Stomach (tissue), 9 donors: ENCODE data around the gene SEMA4D. TPM values are rescaled to one million over a fixed set of nuclear protein-coding genes. Genes with fewer than 3 reads are reported as not detected.

ENCODE experiments used
- DNase-seq, 2 donors: peaks; one replicate each; pipeline versions ENCODE4 v3.0.0 to v3.0.0-alpha.2; 2013 to 2019
- H3K27ac ChIP-seq, 5 donors: fragments of 200-600 bp in 4 of 5; sonication (generic) in 4 of 5; one replicate each; pipeline ENCODE4 v1.5.1; 2013 to 2019; ENCODE audit warnings: mild to moderate bottlenecking in 1 of 5, moderate library complexity in 1 of 5
- H3K27me3 ChIP-seq, 3 donors: fragments of 200-600 bp; sonication (generic); one replicate each; pipeline ENCODE4 v1.5.1; 2017 to 2019; ENCODE audit warnings: mixed run types in 1 of 3
- H3K36me3 ChIP-seq, 4 donors: fragments of 200-600 bp; sonication (generic); 1 replicate in 3 of 4; 2 replicates in 1 of 4; pipeline ENCODE4 v1.5.1; 2016 to 2019
- H3K4me1 ChIP-seq, 4 donors: fragments of 200-600 bp; sonication (generic); one replicate each; pipeline ENCODE4 v1.5.1; 2016 to 2019
- H3K4me3 ChIP-seq, 4 donors: fragments of 200-600 bp; sonication (generic) in 3 of 4; one replicate each; pipeline ENCODE4 v1.5.1; 2016 to 2019; ENCODE audit warnings: mild to moderate bottlenecking in 1 of 4
- H3K9me3 ChIP-seq, 4 donors: fragments of 200-600 bp; sonication (generic); one replicate each; pipeline ENCODE4 v1.5.1; 2016 to 2019
- EP300 ChIP-seq: sonication (generic); formaldehyde crosslinking; IDR thresholded peaks from one replicate; pipeline ENCODE4 v1.6.1; 2017; ENCODE audit warnings: antibody characterized with exemption
- POLR2A ChIP-seq, 4 donors: fragments of 450-650 bp; IDR thresholded peaks; one replicate each; pipeline ENCODE4 v1.6.1; 2016; ENCODE audit warnings: antibody characterized with exemption in 4 of 4, control low read depth in 2 of 4, mild to moderate bottlenecking in 1 of 4, moderate library complexity in 1 of 4
- POLR2AphosphoS5 ChIP-seq, 3 donors: sonication (generic); formaldehyde crosslinking; IDR thresholded peaks; one replicate each; pipeline ENCODE4 v1.6.1; 2016; ENCODE audit warnings: antibody characterized with exemption in 3 of 3
- WGBS, 5 donors: extraction: QIAGEN DNeasy Blood & Tissue Kit in 3 of 5; methylation state at CpG; one replicate each; pipeline versions ENCODE4 v1.1.5 to v1.1.7; 2013 to 2018; 5-methylcytosine and 5-hydroxymethylcytosine counted together
- intact Hi-C: fragments of 100-400 bp; cut with DNase I; formaldehyde crosslinking; loops from one replicate; pipeline ENCODE4 v1.15.1; 2023; ENCODE audit warnings: low total_unique reads
- polyA plus RNA-seq, 3 donors: library from polyadenylated mRNA; stranded (reverse); fragments of 200-250 nt; gene quantifications; one replicate each; pipeline ENCODE4 v1.2.3, GENCODE V29; 2013
- total RNA-seq, 5 donors: library from RNA; depleted of rRNA; stranded (reverse); fragments of >200 nt; gene quantifications; one replicate each; pipeline versions ENCODE4 v1.1.0 to v1.2.3, GENCODE V29; 2014 to 2016
- TF ChIP-seq, protein P1 (sequence below), 7 experiments: fragments of 450-650 bp in 4 of 7; fragments of 200-600 bp in 3 of 7; sonication (generic) in 3 of 7; IDR thresholded peaks; one replicate each; pipeline ENCODE4 v1.5.1; 2016 to 2019; ENCODE audit warnings: antibody characterized with exemption in 7 of 7, control low read depth in 2 of 7, mild to moderate bottlenecking in 1 of 7
- donor health status: healthy with polysubstance abuse.
- donor health status: Bipolar disorder and iron deficiency.
- donor health status: healthy.

Gene SEMA4D
- total and polyA plus RNA-seq, 8 donors: 4.9 to 43.3 (median 12.5) TPM

DNA sequence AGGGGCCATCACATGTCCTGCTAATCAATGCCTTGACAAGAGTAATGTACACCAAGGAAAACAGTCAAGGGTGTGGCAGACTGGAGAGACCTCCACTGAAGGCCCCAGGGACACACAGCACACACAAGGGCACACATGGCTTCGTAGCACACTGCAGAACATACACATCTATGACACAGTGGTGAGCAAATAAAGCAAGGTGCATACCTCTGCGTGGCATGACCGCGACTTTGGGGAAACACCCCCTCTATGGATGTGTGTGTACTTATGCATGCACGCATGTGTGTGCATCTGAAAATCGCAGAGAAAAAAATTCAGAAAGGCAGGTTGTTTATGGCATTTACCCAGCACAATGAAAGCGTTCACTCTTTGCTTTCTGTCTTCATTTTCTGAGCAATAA is 20.5 kb downstream of the SEMA4D start:
- TF ChIP-seq, protein P1, sequence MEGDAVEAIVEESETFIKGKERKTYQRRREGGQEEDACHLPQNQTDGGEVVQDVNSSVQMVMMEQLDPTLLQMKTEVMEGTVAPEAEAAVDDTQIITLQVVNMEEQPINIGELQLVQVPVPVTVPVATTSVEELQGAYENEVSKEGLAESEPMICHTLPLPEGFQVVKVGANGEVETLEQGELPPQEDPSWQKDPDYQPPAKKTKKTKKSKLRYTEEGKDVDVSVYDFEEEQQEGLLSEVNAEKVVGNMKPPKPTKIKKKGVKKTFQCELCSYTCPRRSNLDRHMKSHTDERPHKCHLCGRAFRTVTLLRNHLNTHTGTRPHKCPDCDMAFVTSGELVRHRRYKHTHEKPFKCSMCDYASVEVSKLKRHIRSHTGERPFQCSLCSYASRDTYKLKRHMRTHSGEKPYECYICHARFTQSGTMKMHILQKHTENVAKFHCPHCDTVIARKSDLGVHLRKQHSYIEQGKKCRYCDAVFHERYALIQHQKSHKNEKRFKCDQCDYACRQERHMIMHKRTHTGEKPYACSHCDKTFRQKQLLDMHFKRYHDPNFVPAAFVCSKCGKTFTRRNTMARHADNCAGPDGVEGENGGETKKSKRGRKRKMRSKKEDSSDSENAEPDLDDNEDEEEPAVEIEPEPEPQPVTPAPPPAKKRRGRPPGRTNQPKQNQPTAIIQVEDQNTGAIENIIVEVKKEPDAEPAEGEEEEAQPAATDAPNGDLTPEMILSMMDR (IDR thresholded peaks at IDR 0.05): no peak
- TF ChIP-seq EP300 (no peak), POLR2AphosphoS5 (IDR thresholded peaks at IDR 0.05) (no peak), POLR2A (IDR thresholded peaks at IDR 0.05) (no peak)
- peak; percentile 22 to 48 for DNase-seq
- Histone ChIP-seq H3K27me3 (no peaks in the 10 kb centered on the region), H3K4me1 (peaks cover 15 to 71% (median 46%) of the 10 kb centered on the region in 4 donors), H3K36me3 (peaks cover 0 to 7% (median 7%) of the 10 kb centered on the region in 4 donors), H3K27ac (peak overlapping the region; percentile 23 to 68 (median 51)), H3K4me3 (peak overlapping the region in 1 of 4 donors; percentile 6), H3K9me3 (no peaks in the 10 kb centered on the region)
- WGBS, 5 donors: 37 to 54% (median 43%) methylated on average over 7 of the region's 7 CpGs
- intact Hi-C loops: no loop called here

GRCh38 chr9:89476546-89476945 is 21.4 kb downstream of the SEMA4D start:
- Histone ChIP-seq H3K9me3 (no peaks in the 10 kb centered on the region), H3K27me3 (no peaks in the 10 kb centered on the region), H3K4me1 (peaks cover 15 to 66% (median 48%) of the 10 kb centered on the region in 4 donors), H3K4me3 (no peak overlapping the region), H3K36me3 (peaks cover 0 to 7% (median 7%) of the 10 kb centered on the region in 4 donors), H3K27ac (peak overlapping the region in 2 of 5 donors; percentile 68 to 73)
- 87 to 90% (median 89%) methylated on average over 7 of the region's 7 CpGs for WGBS, 5 donors
- TF ChIP-seq POLR2A (IDR thresholded peaks at IDR 0.05) (no peak), POLR2AphosphoS5 (IDR thresholded peaks at IDR 0.05) (no peak), EP300 (no peak)
- TF ChIP-seq, protein P1 (IDR thresholded peaks at IDR 0.05): no peak
- DNase-seq: no peak
- intact Hi-C loops: no loop called here

DNA sequence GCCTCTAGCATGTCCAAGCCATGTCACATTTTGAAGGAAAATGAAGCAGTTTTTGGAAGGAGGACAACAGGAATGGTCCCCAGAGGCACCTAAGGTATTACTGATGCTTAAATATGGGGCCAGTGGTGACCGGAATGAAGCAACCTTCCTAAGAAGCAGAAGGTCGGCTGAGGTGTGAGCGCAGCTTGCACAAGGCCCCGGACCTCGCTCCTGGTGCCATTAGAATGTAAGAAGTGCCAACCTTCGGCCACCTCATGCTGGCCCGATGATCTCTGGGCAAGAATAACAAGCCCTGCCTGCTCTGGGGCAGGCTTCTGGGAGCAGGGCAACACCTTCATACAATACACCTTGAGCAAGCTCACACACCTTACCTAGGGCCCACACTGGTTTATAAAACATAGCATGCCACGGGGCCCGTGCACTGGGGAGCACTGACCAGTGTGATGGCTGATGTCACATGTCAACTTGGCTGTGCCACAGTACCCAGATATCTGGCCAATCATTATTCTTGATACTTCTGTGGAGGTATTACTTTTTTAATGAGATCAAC is 21.9 kb downstream of the SEMA4D start:
- Histone ChIP-seq H3K27ac (peak overlapping the region in 1 of 5 donors; percentile 73), H3K4me3 (no peak overlapping the region), H3K4me1 (peaks cover 15 to 68% (median 52%) of the 10 kb centered on the region in 4 donors), H3K27me3 (no peaks in the 10 kb centered on the region), H3K36me3 (peaks cover 0 to 7% (median 7%) of the 10 kb centered on the region in 4 donors), H3K9me3 (no peaks in the 10 kb centered on the region)
- TF ChIP-seq POLR2A (IDR thresholded peaks at IDR 0.05) (no peak), EP300 (no peak), POLR2AphosphoS5 (IDR thresholded peaks at IDR 0.05) (no peak)
- TF ChIP-seq, protein P1 (IDR thresholded peaks at IDR 0.05): no peak
- intact Hi-C loops: no loop called here
- 91 to 95% (median 93%) methylated on average over 9 of the region's 9 CpGs for WGBS, 5 donors
- DNase-seq: no peak

DNA sequence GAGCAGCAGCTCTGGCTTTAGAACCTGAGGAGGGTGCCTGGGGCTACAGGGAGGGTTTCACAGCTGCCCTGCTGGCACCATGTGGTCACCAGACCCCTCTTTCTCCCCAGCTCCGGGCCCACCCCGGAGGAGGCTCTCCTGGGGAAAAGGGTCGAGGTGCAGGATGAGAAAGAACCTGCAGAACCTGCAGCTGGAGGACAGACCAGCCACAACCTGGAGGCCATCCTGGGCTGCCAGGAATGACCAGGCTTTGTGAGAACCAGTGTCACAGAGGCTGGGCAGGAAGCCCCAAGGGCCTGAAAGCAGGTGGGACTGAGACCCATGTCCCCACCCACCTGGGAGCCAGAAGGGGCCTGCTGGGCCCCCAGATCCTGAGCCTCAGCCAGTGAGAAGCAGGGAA is 23.0 kb downstream of the SEMA4D start:
- no peak for DNase-seq
- Histone ChIP-seq H3K27me3 (no peaks in the 10 kb centered on the region), H3K27ac (peak overlapping the region in 4 of 5 donors; percentile 6 to 73 (median 57)), H3K4me3 (no peak overlapping the region), H3K36me3 (peaks cover 0 to 7% (median 7%) of the 10 kb centered on the region in 4 donors), H3K9me3 (no peaks in the 10 kb centered on the region), H3K4me1 (peaks cover 15 to 71% (median 60%) of the 10 kb centered on the region in 4 donors)
- 79 to 100% (median 84%) methylated on average over 1 to 3 of the region's 3 CpGs for WGBS, 5 donors
- TF ChIP-seq POLR2A (IDR thresholded peaks at IDR 0.05): no peak
- no peak for TF ChIP-seq EP300
- TF ChIP-seq, protein P1 (IDR thresholded peaks at IDR 0.05): no peak
- no peak for TF ChIP-seq POLR2AphosphoS5 (IDR thresholded peaks at IDR 0.05)
- intact Hi-C loops: no loop called here
